ENCODE results near the gene ZNF92.

DNA sequence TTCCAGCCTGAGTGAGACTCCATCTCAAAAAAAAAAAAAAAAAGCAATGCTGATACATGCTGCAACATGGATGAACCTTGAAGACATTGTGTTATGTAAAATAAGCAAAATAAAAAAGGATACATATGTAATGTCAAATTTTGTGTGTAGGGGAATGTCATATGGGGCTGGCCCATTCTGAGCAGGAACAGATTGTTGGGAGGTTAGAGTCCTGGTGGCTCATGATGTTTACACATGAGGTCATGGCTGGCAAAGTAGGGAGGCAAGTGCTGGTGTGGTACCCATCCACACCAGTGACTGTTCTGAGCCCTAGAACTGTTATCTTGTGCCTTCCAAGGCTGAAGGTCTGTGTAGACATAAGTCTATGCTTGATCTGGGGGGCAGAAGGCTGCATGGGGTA, 37.6 kb downstream of the ZNF92 start:
- TF ChIP-seq, protein P1, sequence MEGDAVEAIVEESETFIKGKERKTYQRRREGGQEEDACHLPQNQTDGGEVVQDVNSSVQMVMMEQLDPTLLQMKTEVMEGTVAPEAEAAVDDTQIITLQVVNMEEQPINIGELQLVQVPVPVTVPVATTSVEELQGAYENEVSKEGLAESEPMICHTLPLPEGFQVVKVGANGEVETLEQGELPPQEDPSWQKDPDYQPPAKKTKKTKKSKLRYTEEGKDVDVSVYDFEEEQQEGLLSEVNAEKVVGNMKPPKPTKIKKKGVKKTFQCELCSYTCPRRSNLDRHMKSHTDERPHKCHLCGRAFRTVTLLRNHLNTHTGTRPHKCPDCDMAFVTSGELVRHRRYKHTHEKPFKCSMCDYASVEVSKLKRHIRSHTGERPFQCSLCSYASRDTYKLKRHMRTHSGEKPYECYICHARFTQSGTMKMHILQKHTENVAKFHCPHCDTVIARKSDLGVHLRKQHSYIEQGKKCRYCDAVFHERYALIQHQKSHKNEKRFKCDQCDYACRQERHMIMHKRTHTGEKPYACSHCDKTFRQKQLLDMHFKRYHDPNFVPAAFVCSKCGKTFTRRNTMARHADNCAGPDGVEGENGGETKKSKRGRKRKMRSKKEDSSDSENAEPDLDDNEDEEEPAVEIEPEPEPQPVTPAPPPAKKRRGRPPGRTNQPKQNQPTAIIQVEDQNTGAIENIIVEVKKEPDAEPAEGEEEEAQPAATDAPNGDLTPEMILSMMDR (IDR thresholded peaks at IDR 0.05): no peak
- TF ChIP-seq POLR2A (IDR thresholded peaks at IDR 0.05) (no peak), POLR2AphosphoS5 (IDR thresholded peaks at IDR 0.05) (no peak), EP300 (IDR thresholded peaks at IDR 0.05) (no peak)

Data from upper lobe of left lung (tissue), 4 donors.